ENCODE data around the gene TBC1D14.

GRCh38 chr4:6988016-6988715, 78.5 kb downstream of the TBC1D14 start:
- no peak for TF ChIP-seq YY1 (IDR thresholded peaks at IDR 0.05; ENCODE audit: insufficient read depth, insufficient read length)
- TF ChIP-seq ZNF274 (IDR thresholded peaks at IDR 0.05; ENCODE audit: low read depth, low read length): no peak
- TF ChIP-seq SUZ12 (IDR thresholded peaks at IDR 0.05; ENCODE audit: extremely low read depth, insufficient read depth, insufficient read length): no peak
